HEK293 (cell line): ENCODE data around the gene OST4.

ENCODE experiments used
- CTCF ChIP-seq: fragments of 450-650 bp; formaldehyde crosslinking; IDR thresholded peaks from 2 replicates; pipeline ENCODE4 v1.5.1; 2016; ENCODE audit warnings: missing biosample characterization, missing genetic modification characterization
- INSM2 ChIP-seq: fragments of 450-650 bp; formaldehyde crosslinking; IDR thresholded peaks from 2 replicates; pipeline ENCODE4 v1.5.1; 2016; ENCODE audit warnings: missing biosample characterization, missing genetic modification characterization
- KLF17 ChIP-seq: fragments of 450-650 bp; formaldehyde crosslinking; IDR thresholded peaks from 2 replicates; pipeline ENCODE4 v1.5.1; 2016; ENCODE audit warnings: missing biosample characterization, missing genetic modification characterization
- TSHZ1 ChIP-seq: fragments of 450-650 bp; formaldehyde crosslinking; IDR thresholded peaks from 2 replicates; pipeline ENCODE4 v1.5.1; 2016; ENCODE audit warnings: missing biosample characterization, missing genetic modification characterization, borderline replicate concordance
- YY1 ChIP-seq: fragments of 450-650 bp; formaldehyde crosslinking; IDR thresholded peaks from 2 replicates; pipeline ENCODE4 v1.5.1; 2018; ENCODE audit warnings: missing biosample characterization, missing genetic modification characterization
- YY2 ChIP-seq: fragments of 450-650 bp; formaldehyde crosslinking; IDR thresholded peaks from 2 replicates; pipeline ENCODE4 v1.5.1; 2016; ENCODE audit warnings: missing biosample characterization, missing genetic modification characterization
- ZIC2 ChIP-seq: fragments of 450-650 bp; formaldehyde crosslinking; IDR thresholded peaks from 2 replicates; pipeline ENCODE4 v1.5.1; 2016; ENCODE audit warnings: missing biosample characterization, missing genetic modification characterization

- TF ChIP-seq YY2 (tag by site-specific recombination) (no peak), YY1 (tag by site-specific recombination) (no peak), TSHZ1 (tag by site-specific recombination) (no peak), CTCF (tag by site-specific recombination) (no peak), KLF17 (tag by site-specific recombination) (no peak), ZIC2 (no peak), INSM2 (tag by site-specific recombination) (no peak)
Measured at GRCh38 chr2:27074738-27075565, 3.5 kb upstream of the OST4 start.
